Gastrocnemius medialis (tissue), 4 donors: ENCODE measurements around the gene SPPL3. TPM values are rescaled to one million over a fixed set of nuclear protein-coding genes. Genes with fewer than 3 reads are reported as not detected.

Experiments
- ATAC-seq, 2 donors: fragments of 150-250 bp; one replicate each; pipeline ENCODE4 v1.9.1; 2016
- DNase-seq, 2 donors: peaks; one replicate each; pipeline ENCODE4 v3.0.0-alpha.2; 2019
- H3K27ac ChIP-seq, 4 donors: fragments of 200-600 bp; sonication (generic); 1 replicate in 1 of 4; 2 replicates in 3 of 4; pipeline ENCODE4 v1.5.1; 2016 to 2018; ENCODE audit warnings: mild to moderate bottlenecking in 2 of 4, moderate library complexity in 1 of 4
- H3K27me3 ChIP-seq, 3 donors: fragments of 200-600 bp; sonication (generic) in 2 of 3; 1 replicate in 1 of 3; 2 replicates in 2 of 3; pipeline versions ENCODE4 v1.5.1 to v1.6.0; 2016 to 2019; ENCODE audit warnings: mild to moderate bottlenecking in 1 of 3, moderate library complexity in 1 of 3
- H3K36me3 ChIP-seq, 2 donors: fragments of 200-600 bp; sonication (generic) in 1 of 2; one replicate each; pipeline ENCODE4 v1.5.1; 2017 to 2018
- H3K4me1 ChIP-seq, 2 donors: fragments of 200-600 bp; sonication (generic) in 1 of 2; one replicate each; pipeline ENCODE4 v1.5.1; 2016 to 2017; ENCODE audit warnings: mild to moderate bottlenecking in 2 of 2
- H3K4me3 ChIP-seq, 4 donors: fragments of 200-600 bp; sonication (generic) in 3 of 4; 1 replicate in 1 of 4; 2 replicates in 3 of 4; pipeline ENCODE4 v1.5.1; 2016 to 2019; ENCODE audit warnings: mild to moderate bottlenecking in 2 of 4
- H3K9me3 ChIP-seq, 3 donors: fragments of 200-600 bp; sonication (generic) in 2 of 3; 1 replicate in 1 of 3; 2 replicates in 2 of 3; pipeline ENCODE4 v1.5.1; 2016 to 2019
- POLR2A ChIP-seq, 2 donors: fragments of 450-650 bp; IDR thresholded peaks; one replicate each; pipeline ENCODE4 v1.6.1; 2017; ENCODE audit warnings: antibody characterized with exemption in 2 of 2, mild to moderate bottlenecking in 2 of 2, moderate library complexity in 2 of 2
- in situ Hi-C, 4 donors: fragments of 200-750 bp; cut with MboI; loops; one replicate each; pipeline versions ENCODE4 v1.15.0 to v1.8.0; 2017; ENCODE audit warnings: low sequenced_read_pairs in 4 of 4
- intact Hi-C: fragments of 100-400 bp; cut with DNase I; formaldehyde crosslinking; loops from one replicate; pipeline ENCODE4 v1.15.1; 2023; ENCODE audit warnings: low total_unique reads
- total RNA-seq, 4 donors: library from RNA; depleted of rRNA; stranded (reverse); fragments of >200 nt; gene quantifications; one replicate each; pipeline versions ENCODE4 v1.1.0 to v1.2.3, GENCODE V29; 2016
- TF ChIP-seq, protein P1 (sequence below), 5 experiments: fragments of 450-650 bp in 3 of 5; fragments of 200-600 bp in 2 of 5; sonication (generic) in 2 of 5; IDR thresholded peaks in 4 of 5; conservative IDR thresholded peaks in 1 of 5; 1 replicate in 4 of 5; 2 replicates in 1 of 5; pipeline ENCODE4 v1.5.1; 2016 to 2019; ENCODE audit warnings: antibody characterized with exemption in 5 of 5, mild to moderate bottlenecking in 3 of 5, moderate library complexity in 3 of 5

SPPL3 gene
- total RNA-seq, 4 donors from 2014 or later = 10.1 to 21.3 (median 10.6) TPM

- no peak for TF ChIP-seq POLR2A (IDR thresholded peaks at IDR 0.05)
- TF ChIP-seq, protein P1, sequence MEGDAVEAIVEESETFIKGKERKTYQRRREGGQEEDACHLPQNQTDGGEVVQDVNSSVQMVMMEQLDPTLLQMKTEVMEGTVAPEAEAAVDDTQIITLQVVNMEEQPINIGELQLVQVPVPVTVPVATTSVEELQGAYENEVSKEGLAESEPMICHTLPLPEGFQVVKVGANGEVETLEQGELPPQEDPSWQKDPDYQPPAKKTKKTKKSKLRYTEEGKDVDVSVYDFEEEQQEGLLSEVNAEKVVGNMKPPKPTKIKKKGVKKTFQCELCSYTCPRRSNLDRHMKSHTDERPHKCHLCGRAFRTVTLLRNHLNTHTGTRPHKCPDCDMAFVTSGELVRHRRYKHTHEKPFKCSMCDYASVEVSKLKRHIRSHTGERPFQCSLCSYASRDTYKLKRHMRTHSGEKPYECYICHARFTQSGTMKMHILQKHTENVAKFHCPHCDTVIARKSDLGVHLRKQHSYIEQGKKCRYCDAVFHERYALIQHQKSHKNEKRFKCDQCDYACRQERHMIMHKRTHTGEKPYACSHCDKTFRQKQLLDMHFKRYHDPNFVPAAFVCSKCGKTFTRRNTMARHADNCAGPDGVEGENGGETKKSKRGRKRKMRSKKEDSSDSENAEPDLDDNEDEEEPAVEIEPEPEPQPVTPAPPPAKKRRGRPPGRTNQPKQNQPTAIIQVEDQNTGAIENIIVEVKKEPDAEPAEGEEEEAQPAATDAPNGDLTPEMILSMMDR (IDR thresholded peaks at IDR 0.05 in 4 of 5, conservative IDR thresholded peaks at IDR 0.05 in 1 of 5) = no peak
- Histone ChIP-seq H3K4me3 (no peak overlapping the region), H3K36me3 (no peaks in the 10 kb centered on the region), H3K27me3 (no peaks in the 10 kb centered on the region), H3K9me3 (no peaks in the 10 kb centered on the region), H3K27ac (peak overlapping the region in 1 of 4 donors; percentile 2), H3K4me1 (peaks cover 7 to 31% of the 10 kb centered on the region in 2 donors)
- ATAC-seq (no peak), DNase-seq (no peak)
- in situ Hi-C loops = no loop called here
- intact Hi-C loops = no loop called here
Observed at GRCh38 chr12:120890963-120891362, 13.2 kb downstream of the SPPL3 start.

- TF ChIP-seq POLR2A (IDR thresholded peaks at IDR 0.05) = no peak
- TF ChIP-seq, protein P1 (IDR thresholded peaks at IDR 0.05 in 4 of 5, conservative IDR thresholded peaks at IDR 0.05 in 1 of 5) = no peak
- no peaks in the 10 kb centered on the region for H3K9me3 ChIP-seq
- no peaks in the 10 kb centered on the region for H3K36me3 ChIP-seq
- peaks cover 7 to 32% of the 10 kb centered on the region in 2 donors for H3K4me1 ChIP-seq
- in situ Hi-C loops = no loop called here
- no peaks in the 10 kb centered on the region for H3K27me3 ChIP-seq
- H3K27ac ChIP-seq = no peak overlapping the region
- H3K4me3 ChIP-seq = no peak overlapping the region
- ATAC-seq (no peak), DNase-seq (no peak)
- intact Hi-C loops = no loop called here
Observed at GRCh38 chr12:120887253-120888043, 16.7 kb downstream of the SPPL3 start.

DNA sequence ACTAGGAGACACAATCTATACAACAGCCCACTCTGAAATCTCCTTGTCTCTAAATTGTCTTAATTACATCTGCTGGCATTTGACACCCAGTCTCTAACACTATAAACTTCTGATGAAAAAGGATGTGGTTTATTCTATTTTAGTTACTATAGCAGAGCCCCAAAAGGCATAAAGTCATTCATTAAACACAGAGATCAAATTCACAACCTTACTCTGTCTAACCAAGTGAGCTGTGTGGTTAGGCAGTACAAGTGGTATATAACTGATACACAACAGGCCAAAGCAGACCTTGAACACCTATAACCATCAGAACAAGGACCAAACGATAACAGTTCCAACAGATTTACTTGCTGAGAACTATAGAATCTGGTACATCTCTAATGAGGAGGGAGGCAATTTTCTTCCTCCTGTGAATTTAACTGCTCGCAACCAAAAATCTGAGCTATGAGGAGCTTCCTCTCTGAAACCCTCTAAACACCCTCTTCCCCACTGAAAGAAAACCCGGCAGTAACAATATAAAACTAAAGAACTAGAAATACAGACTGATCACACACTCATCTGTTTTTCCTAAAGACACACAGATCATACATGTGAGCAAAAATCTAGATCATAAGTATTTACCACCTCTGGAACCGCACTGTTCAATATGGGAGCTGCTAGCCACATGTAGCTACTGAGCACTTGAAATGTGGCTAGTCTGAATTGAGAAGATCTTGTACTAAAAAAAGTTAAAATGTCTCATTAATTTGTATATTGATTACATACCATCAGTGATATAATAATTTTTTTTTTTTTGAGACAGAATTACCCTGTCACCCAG lies 17.7 kb downstream of the SPPL3 start:
- H3K4me1 ChIP-seq = peaks cover 5 to 26% of the 10 kb centered on the region in 2 donors
- H3K9me3 ChIP-seq = no peaks in the 10 kb centered on the region
- no peaks in the 10 kb centered on the region for H3K36me3 ChIP-seq
- intact Hi-C loops (no loop called here), in situ Hi-C loops (no loop called here)
- no peaks in the 10 kb centered on the region for H3K27me3 ChIP-seq
- ATAC-seq (no peak), DNase-seq (no peak)
- no peak overlapping the region for H3K4me3 ChIP-seq
- H3K27ac ChIP-seq = no peak overlapping the region
- no peak for TF ChIP-seq POLR2A (IDR thresholded peaks at IDR 0.05)
- TF ChIP-seq, protein P1 (IDR thresholded peaks at IDR 0.05 in 4 of 5, conservative IDR thresholded peaks at IDR 0.05 in 1 of 5) = no peak

GRCh38 chr12:120885521-120885920 lies 18.6 kb downstream of the SPPL3 start:
- H3K27ac ChIP-seq = no peak overlapping the region
- peaks cover 0 to 19% of the 10 kb centered on the region in 2 donors for H3K4me1 ChIP-seq
- no peaks in the 10 kb centered on the region for H3K27me3 ChIP-seq
- no peaks in the 10 kb centered on the region for H3K9me3 ChIP-seq
- DNase-seq (no peak), ATAC-seq (no peak)
- TF ChIP-seq, protein P1 (IDR thresholded peaks at IDR 0.05 in 4 of 5, conservative IDR thresholded peaks at IDR 0.05 in 1 of 5) = no peak
- no peak for TF ChIP-seq POLR2A (IDR thresholded peaks at IDR 0.05)
- no peaks in the 10 kb centered on the region for H3K36me3 ChIP-seq
- no peak overlapping the region for H3K4me3 ChIP-seq
- intact Hi-C loops (no loop called here), in situ Hi-C loops (no loop called here)
